IMR-90 (cell line): ENCODE results near the gene AUTS2. TPM values are rescaled to one million over a fixed set of nuclear protein-coding genes. Genes with fewer than 3 reads are reported as not detected.

Experiments
- ATAC-seq: fragments of 200-7000 bp; cut with Tn5 transposase; 2 replicates; pipeline ENCODE4 v1.9.1; 2020; ENCODE audit warnings: low read depth, mild to moderate bottlenecking, moderate library complexity
- BruUV-seq: library from RNA; stranded (reverse); fragments of 400-500 nt; replicated peaks from 2 replicates; lab custom pipeline; 2021; lab: Mats Ljungman, UMichigan
- CTCF ChIA-PET: fragments of 300-600 bp; formaldehyde crosslinking; extraction: SDS; loops from one replicate; lab custom pipeline; 2021; ENCODE audit warnings: antibody characterized with exemption; lab: Yijun Ruan, JAX
- POLR2A ChIA-PET: fragments of 300-600 bp; sonication (Branson Sonifier 250); formaldehyde crosslinking; loops from one replicate; lab custom pipeline; 2022; ENCODE audit warnings: antibody characterized with exemption; ENCODE audit not compliant: unreplicated experiment; lab: Charles Lee
- DNase-seq: peaks from one replicate; pipeline ENCODE4 v3.0.0; 2013
- H2AFZ ChIP-seq: replicated peaks from 2 replicates; pipeline ENCODE3; 2013; ENCODE audit warnings: low read length, mild to moderate bottlenecking; ENCODE audit not compliant: poor library complexity
- H2AK5ac ChIP-seq: 2 replicates; pipeline ENCODE4 v1.6.1; 2013; ENCODE audit warnings: low read depth, low read length, inconsistent platforms
- H2AK9ac ChIP-seq: replicated peaks from 2 replicates; pipeline ENCODE3; 2013; ENCODE audit warnings: mild to moderate bottlenecking, low read depth, low read length, moderate library complexity; ENCODE audit not compliant: poor library complexity
- H2BK120ac ChIP-seq: 2 replicates; pipeline ENCODE4 v1.6.1; 2013; ENCODE audit warnings: low read depth, low read length, inconsistent platforms
- H2BK15ac ChIP-seq: 3 replicates; pipeline ENCODE4 v1.6.1; 2013; ENCODE audit warnings: low read depth, low read length, inconsistent platforms
- H2BK20ac ChIP-seq: 2 replicates; pipeline ENCODE4 v1.6.1; 2013; ENCODE audit warnings: low read depth, mild to moderate bottlenecking, inconsistent platforms, low read length, moderate library complexity
- H2BK5ac ChIP-seq: 2 replicates; pipeline ENCODE4 v1.6.1; 2013; ENCODE audit warnings: mild to moderate bottlenecking, low read depth, low read length, inconsistent platforms; ENCODE audit not compliant: poor library complexity, severe bottlenecking
- H3K14ac ChIP-seq: replicated peaks from 2 replicates; pipeline ENCODE4 v1.6.1; 2013; ENCODE audit warnings: low read depth, low read length, inconsistent platforms
- H3K18ac ChIP-seq: 2 replicates; pipeline ENCODE4 v1.6.1; 2013; ENCODE audit warnings: low read depth, low read length, control low read depth
- H3K23ac ChIP-seq: 2 replicates; pipeline ENCODE4 v1.6.1; 2013; ENCODE audit warnings: low read depth, low read length, inconsistent platforms
- H3K27ac ChIP-seq: 2 replicates; pipeline ENCODE4 v1.5.1; 2013; ENCODE audit warnings: mild to moderate bottlenecking, control low read depth, low read length; ENCODE audit not compliant: insufficient read depth
- H3K27me3 ChIP-seq: 2 replicates; pipeline ENCODE4 v1.6.1; 2013; ENCODE audit warnings: low read length; ENCODE audit not compliant: control insufficient read depth, insufficient read depth
- H3K36me3 ChIP-seq: 2 replicates; pipeline ENCODE4 v1.6.1; 2013; ENCODE audit warnings: low read length, mixed read lengths; ENCODE audit not compliant: control insufficient read depth, insufficient read depth
- H3K4ac ChIP-seq: 2 replicates; pipeline ENCODE4 v1.6.1; 2013; ENCODE audit warnings: low read depth, low read length, inconsistent platforms
- H3K4me1 ChIP-seq: 2 replicates; pipeline ENCODE4 v1.6.1; 2013; ENCODE audit warnings: low read length, mixed read lengths; ENCODE audit not compliant: control insufficient read depth, insufficient read depth
- H3K4me2 ChIP-seq: 2 replicates; pipeline ENCODE4 v1.6.1; 2013; ENCODE audit warnings: low read depth, mild to moderate bottlenecking, control low read depth, low read length, moderate library complexity
- H3K4me3 ChIP-seq: 2 replicates; pipeline ENCODE4 v1.5.1; 2013; ENCODE audit warnings: low read depth, mild to moderate bottlenecking, control low read depth, low read length, moderate library complexity; ENCODE audit not compliant: insufficient read depth
- H3K56ac ChIP-seq: 2 replicates; pipeline ENCODE4 v1.6.1; 2013; ENCODE audit warnings: low read length, inconsistent platforms; ENCODE audit not compliant: insufficient read depth; ENCODE audit errors: extremely low read depth
- H3K79me1 ChIP-seq, 2 experiments: 2 replicates each; pipeline ENCODE4 v1.6.1; 2013; ENCODE audit warnings: low read length in 2 of 2, inconsistent platforms in 1 of 2, low read depth in 1 of 2
- H3K9ac ChIP-seq: 2 replicates; pipeline ENCODE4 v1.6.1; 2013; ENCODE audit warnings: low read depth, low read length, control low read depth
- H3K9me1 ChIP-seq: 2 replicates; pipeline ENCODE4 v1.6.1; 2013; ENCODE audit warnings: low read length, inconsistent platforms; ENCODE audit not compliant: insufficient read depth
- H3K9me3 ChIP-seq: 2 replicates; pipeline ENCODE4 v1.6.1; 2013; ENCODE audit warnings: low read length; ENCODE audit not compliant: control insufficient read depth, insufficient read depth
- H4K20me1 ChIP-seq: 2 replicates; pipeline ENCODE4 v1.6.1; 2013; ENCODE audit warnings: low read length, inconsistent platforms; ENCODE audit not compliant: insufficient read depth
- H4K5ac ChIP-seq: 2 replicates; pipeline ENCODE4 v1.6.1; 2013; ENCODE audit warnings: mild to moderate bottlenecking, low read depth, low read length, control low read depth
- H4K8ac ChIP-seq, 2 experiments: 2 replicates each; pipeline ENCODE4 v1.6.1; 2013; ENCODE audit warnings: low read depth in 2 of 2, low read length in 2 of 2, control low read depth in 1 of 2, inconsistent platforms in 1 of 2
- H4K91ac ChIP-seq: 2 replicates; pipeline ENCODE4 v1.6.1; 2013; ENCODE audit warnings: low read depth, low read length, inconsistent platforms; ENCODE audit not compliant: insufficient read depth
- ELK1 ChIP-seq: fragments of 150-350 bp; IDR thresholded peaks from 2 replicates; pipeline ENCODE4 v1.6.1; 2016; ENCODE audit warnings: low read depth, mild to moderate bottlenecking, low read length, moderate library complexity, borderline replicate concordance
- RCOR1 ChIP-seq: IDR thresholded peaks from 2 replicates; pipeline ENCODE4 v1.6.1; 2012; ENCODE audit warnings: mild to moderate bottlenecking, low read length, improper control_type of control experiment; ENCODE audit not compliant: insufficient replicate concordance
- RFX5 ChIP-seq: IDR thresholded peaks from 2 replicates; pipeline ENCODE4 v1.8.0; 2012; ENCODE audit warnings: low read depth, mild to moderate bottlenecking, low read length, moderate library complexity
- WGBS, 2 experiments: methylation state at CpG; one replicate each; pipeline versions ENCODE4 v1.1.5 to v1.1.7; 2013; ENCODE audit warnings: missing lambda C conversion rate in 2 of 2; ENCODE audit not compliant: insufficient read length in 1 of 2; ENCODE audit errors: extremely low coverage in 2 of 2; 5-methylcytosine and 5-hydroxymethylcytosine counted together
- dilution Hi-C: fragments of 300-500 bp; cut with HindIII; formaldehyde crosslinking; loops from one replicate; pipeline ENCODE4 v1.14.3; 2018; ENCODE audit warnings: low sequenced_read_pairs; ENCODE audit not compliant: unreplicated experiment
- in situ Hi-C: fragments of 300-500 bp; cut with MboI; formaldehyde crosslinking; loops from 3 replicates; pipeline ENCODE4 v1.14.3; 2019; ENCODE audit warnings: low sequenced_read_pairs, inconsistent platforms, mixed read lengths
- intact Hi-C: fragments of 100-400 bp; cut with micrococcal nuclease; formaldehyde crosslinking; loops from 2 replicates; pipeline ENCODE4 v1.10.0; 2022
- polyA plus RNA-seq, 3 experiments: library from polyadenylated mRNA; depleted of rRNA; stranded (reverse); fragments of >200 nt; gene quantifications; 2 replicates each; pipeline ENCODE4 v1.2.3, GENCODE V29; 2012; ENCODE audit warnings: low replicate concordance in 1 of 3
- total RNA-seq: library from RNA; depleted of rRNA; stranded (reverse); fragments of >200 nt; gene quantifications from 2 replicates; pipeline ENCODE4 v1.2.3, GENCODE V29; 2012
- TF ChIP-seq, protein P1 (sequence below): conservative IDR thresholded peaks from 2 replicates; pipeline ENCODE4 v1.5.1; 2012; ENCODE audit warnings: mild to moderate bottlenecking, low read depth, low read length, improper control_type of control experiment

The AUTS2 gene
- total and polyA plus RNA-seq, 2 of the 4 experiments (the other 2 are of a cell fraction): 0.90 to 3.0 TPM

DNA sequence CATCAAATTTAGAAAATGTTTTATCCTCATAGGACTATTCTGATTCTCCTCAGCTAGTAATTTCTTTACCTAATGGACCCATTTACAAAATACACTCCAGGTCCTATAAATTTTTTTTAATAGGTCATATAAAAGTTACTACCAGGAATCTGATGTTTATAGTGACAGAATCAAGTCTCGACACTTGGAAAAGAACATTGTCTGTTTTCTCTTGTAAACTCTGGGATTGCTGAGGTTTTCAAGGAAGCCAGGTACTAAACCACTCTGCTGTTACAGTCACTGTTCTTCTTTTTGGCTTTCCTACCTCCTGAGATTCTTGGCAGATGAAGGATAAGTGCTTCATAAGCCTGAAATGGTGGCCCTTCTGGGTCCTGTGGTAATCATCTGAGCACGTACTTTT is 493.1 kb downstream of the AUTS2 start:
- no peaks in the 10 kb centered on the region for H3K27me3 ChIP-seq
- no peak overlapping the region for H3K9ac ChIP-seq
- H3K4me3 ChIP-seq: no peak overlapping the region
- in situ Hi-C loops: no loop called here
- dilution Hi-C loops: no loop called here
- H3K18ac ChIP-seq: no peak overlapping the region
- peaks cover 2% of the 10 kb centered on the region; the same call in 1 of the 2 replicates for H3K9me3 ChIP-seq
- no peak overlapping the region for H3K23ac ChIP-seq
- no peak overlapping the region for H2BK15ac ChIP-seq
- BruUV-seq: no TSS peak
- H3K4me2 ChIP-seq: no peak overlapping the region
- DNase-seq (no peak), ATAC-seq (no peak)
- H4K5ac ChIP-seq: no peak overlapping the region
- no peak overlapping the region for H3K27ac ChIP-seq
- H2AFZ ChIP-seq: no peak overlapping the region
- intact Hi-C loops: no loop called here
- H2BK120ac ChIP-seq: no peak overlapping the region
- no peak overlapping the region for H4K8ac ChIP-seq
- TF ChIP-seq RCOR1 (no peak), RFX5 (no peak), ELK1 (no peak)
- TF ChIP-seq, protein P1, sequence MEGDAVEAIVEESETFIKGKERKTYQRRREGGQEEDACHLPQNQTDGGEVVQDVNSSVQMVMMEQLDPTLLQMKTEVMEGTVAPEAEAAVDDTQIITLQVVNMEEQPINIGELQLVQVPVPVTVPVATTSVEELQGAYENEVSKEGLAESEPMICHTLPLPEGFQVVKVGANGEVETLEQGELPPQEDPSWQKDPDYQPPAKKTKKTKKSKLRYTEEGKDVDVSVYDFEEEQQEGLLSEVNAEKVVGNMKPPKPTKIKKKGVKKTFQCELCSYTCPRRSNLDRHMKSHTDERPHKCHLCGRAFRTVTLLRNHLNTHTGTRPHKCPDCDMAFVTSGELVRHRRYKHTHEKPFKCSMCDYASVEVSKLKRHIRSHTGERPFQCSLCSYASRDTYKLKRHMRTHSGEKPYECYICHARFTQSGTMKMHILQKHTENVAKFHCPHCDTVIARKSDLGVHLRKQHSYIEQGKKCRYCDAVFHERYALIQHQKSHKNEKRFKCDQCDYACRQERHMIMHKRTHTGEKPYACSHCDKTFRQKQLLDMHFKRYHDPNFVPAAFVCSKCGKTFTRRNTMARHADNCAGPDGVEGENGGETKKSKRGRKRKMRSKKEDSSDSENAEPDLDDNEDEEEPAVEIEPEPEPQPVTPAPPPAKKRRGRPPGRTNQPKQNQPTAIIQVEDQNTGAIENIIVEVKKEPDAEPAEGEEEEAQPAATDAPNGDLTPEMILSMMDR: no peak
- H4K20me1 ChIP-seq: no peaks in the 10 kb centered on the region
- no peak overlapping the region for H2AK5ac ChIP-seq
- H2BK20ac ChIP-seq: no peak overlapping the region
- no peak overlapping the region for H2BK5ac ChIP-seq
- no peaks in the 10 kb centered on the region for H3K36me3 ChIP-seq
- H4K91ac ChIP-seq: no peak overlapping the region
- WGBS, 2 experiments: no CpG with 5 or more reads among the region's 2 CpGs
- no peak overlapping the region for H3K14ac ChIP-seq
- ChIA-PET CTCF (no interaction called here), POLR2A (no interaction called here)
- H2AK9ac ChIP-seq: no peak overlapping the region
- H3K79me1 ChIP-seq: no peaks in the 10 kb centered on the region
- H3K4ac ChIP-seq: no peak overlapping the region
- no peaks in the 10 kb centered on the region for H3K9me1 ChIP-seq
- no peaks in the 10 kb centered on the region for H3K4me1 ChIP-seq
- H3K56ac ChIP-seq: no peak overlapping the region
